ENCODE results near the gene ZNF680. TPM values are rescaled to one million over a fixed set of nuclear protein-coding genes. Genes with fewer than 3 reads are reported as not detected.
A peak's percentile ranks its signal among the peaks of the same experiment; 100 is the strongest.
"Not testable (repeated sequence)": the region's sequence is repeated elsewhere in the genome, so short reads cannot be mapped to it uniquely, and the experiment has no call there.

Gene ZNF680
- total RNA-seq (2014; rRNA removed; shearing (Covaris generic)), result 9.4 and 18.4 TPM in 2 replicates

GRCh38 chr7:64562626-64563278 is at the start of gene ZNF680:
ZNF680 (minus strand) TSS chr7:64563071; CDS start chr7:64562954, 117 bp downstream.
- peak; percentile 99 for DNase-seq (ENCODE audit: low spot score)
- in situ Hi-C loops (cut with HindIII; ENCODE audit: low sequenced_read_pairs), result no loop called here

- in situ Hi-C loops (cut with HindIII; ENCODE audit: low sequenced_read_pairs), result no loop called here
- DNase-seq (ENCODE audit: low spot score), result no peak
These were observed 49.6 kb upstream of the ZNF680 start for GRCh38 chr7:64612452-64612851.

GRCh38 chr7:64611717-64612116 is 48.8 kb upstream of the ZNF680 start:
- no peak for DNase-seq (ENCODE audit: low spot score)

GRCh38 chr7:64610997-64611396 is 48.1 kb upstream of the ZNF680 start:
- no peak for DNase-seq (ENCODE audit: low spot score)
- in situ Hi-C loops (cut with HindIII; ENCODE audit: low sequenced_read_pairs), result no loop called here

More at GRCh38 chr7:64611717-64612116, 48.8 kb upstream of the ZNF680 start:
- in situ Hi-C loops (cut with HindIII; ENCODE audit: low sequenced_read_pairs), result no loop called here

- in situ Hi-C loops (cut with HindIII; ENCODE audit: low sequenced_read_pairs), result no loop called here
- no peak for DNase-seq (ENCODE audit: low spot score)
These were observed 45.4 kb upstream of the ZNF680 start for GRCh38 chr7:64608116-64608910.

GRCh38 chr7:64606385-64606784 is 43.5 kb upstream of the ZNF680 start:
- in situ Hi-C loops (cut with HindIII; ENCODE audit: low sequenced_read_pairs), result no loop called here
- DNase-seq (ENCODE audit: low spot score), result no peak

GRCh38 chr7:64603271-64603670 is 40.4 kb upstream of the ZNF680 start:
- in situ Hi-C loops (cut with HindIII; ENCODE audit: low sequenced_read_pairs), result no loop called here
- no peak for DNase-seq (ENCODE audit: low spot score)

GRCh38 chr7:64602518-64602917 is 39.6 kb upstream of the ZNF680 start:
- in situ Hi-C loops (cut with HindIII; ENCODE audit: low sequenced_read_pairs), result no loop called here
- no peak for DNase-seq (ENCODE audit: low spot score)

GRCh38 chr7:64602086-64602485 is 39.2 kb upstream of the ZNF680 start:
- DNase-seq (ENCODE audit: low spot score), result no peak
- in situ Hi-C loops (cut with HindIII; ENCODE audit: low sequenced_read_pairs), result no loop called here

GRCh38 chr7:64599359-64599758 is 36.5 kb upstream of the ZNF680 start:
- in situ Hi-C loops (cut with HindIII; ENCODE audit: low sequenced_read_pairs), result no loop called here
- no peak for DNase-seq (ENCODE audit: low spot score)

- in situ Hi-C loops (cut with HindIII; ENCODE audit: low sequenced_read_pairs), result no loop called here
- no peak for DNase-seq (ENCODE audit: low spot score)
These were observed 28.1 kb upstream of the ZNF680 start for GRCh38 chr7:64590971-64591370.

GRCh38 chr7:64581926-64582894 is 19.3 kb upstream of the ZNF680 start:
- in situ Hi-C loops (cut with HindIII; ENCODE audit: low sequenced_read_pairs), result no loop called here

GRCh38 chr7:64581391-64581790 is 18.5 kb upstream of the ZNF680 start:
- in situ Hi-C loops (cut with HindIII; ENCODE audit: low sequenced_read_pairs), result no loop called here
- DNase-seq (ENCODE audit: low spot score), result no peak

More at GRCh38 chr7:64581926-64582894, 19.3 kb upstream of the ZNF680 start:
- DNase-seq (ENCODE audit: low spot score), result no peak

- no peak for DNase-seq (ENCODE audit: low spot score)
- in situ Hi-C loops (cut with HindIII; ENCODE audit: low sequenced_read_pairs), result no loop called here
These were observed 11.7 kb upstream of the ZNF680 start for GRCh38 chr7:64574540-64575099.

GRCh38 chr7:64570284-64570605 is 7.4 kb upstream of the ZNF680 start:
- DNase-seq (ENCODE audit: low spot score); in situ Hi-C loops (cut with HindIII; ENCODE audit: low sequenced_read_pairs): not testable (repeated sequence)

GRCh38 chr7:64569372-64570283 is 6.8 kb upstream of the ZNF680 start:
- peak; percentile 15 for DNase-seq (ENCODE audit: low spot score)
- in situ Hi-C loops (cut with HindIII; ENCODE audit: low sequenced_read_pairs), result not testable (repeated sequence)

GRCh38 chr7:64562256-64562625 is 630 bp downstream of the ZNF680 start:
- in situ Hi-C loops (cut with HindIII; ENCODE audit: low sequenced_read_pairs), result no loop called here

GRCh38 chr7:64559206-64559605 is 3.7 kb downstream of the ZNF680 start:
- in situ Hi-C loops (cut with HindIII; ENCODE audit: low sequenced_read_pairs), result no loop called here
- no peak for DNase-seq (ENCODE audit: low spot score)

More at GRCh38 chr7:64562256-64562625, 630 bp downstream of the ZNF680 start:
- DNase-seq (ENCODE audit: low spot score), result peak; percentile 25

Data from G401 (cell line).